Liver (tissue), 9 donors: ENCODE results near the gene TAF4. TPM values are rescaled to one million over a fixed set of nuclear protein-coding genes. Genes with fewer than 3 reads are reported as not detected.
"Not testable (repeated sequence)": the region's sequence is repeated elsewhere in the genome, so short reads cannot be mapped to it uniquely, and the experiment has no call there.

Experiments
- DNase-seq: peaks from one replicate; pipeline ENCODE4 v3.0.0-alpha.2; 2017; ENCODE audit warnings: low spot score
- H3K27ac ChIP-seq, 2 donors: one replicate each; pipeline ENCODE4 v1.7.0; 2013; ENCODE audit warnings: inconsistent platforms in 2 of 2, low read length in 2 of 2, control low read depth in 1 of 2, low read depth in 1 of 2, mild to moderate bottlenecking in 1 of 2
- H3K27me3 ChIP-seq, 4 donors: one replicate each; pipeline versions ENCODE4 v1.6.1 to v1.7.0; 2013; ENCODE audit warnings: low read length in 3 of 4, inconsistent platforms in 1 of 4, mild to moderate bottlenecking in 1 of 4, moderate library complexity in 1 of 4; ENCODE audit not compliant: control insufficient read depth in 4 of 4, insufficient read depth in 4 of 4
- H3K36me3 ChIP-seq, 4 donors: one replicate each; pipeline versions ENCODE4 v1.6.1 to v1.7.0; 2013; ENCODE audit warnings: low read length in 3 of 4, mild to moderate bottlenecking in 3 of 4, low read depth in 1 of 4, moderate library complexity in 1 of 4; ENCODE audit not compliant: control insufficient read depth in 4 of 4, insufficient read depth in 3 of 4
- H3K4me1 ChIP-seq, 4 donors: one replicate each; pipeline versions ENCODE4 v1.6.1 to v1.7.0; 2013; ENCODE audit warnings: low read length in 3 of 4, mild to moderate bottlenecking in 3 of 4, moderate library complexity in 1 of 4; ENCODE audit not compliant: control insufficient read depth in 4 of 4, insufficient read depth in 4 of 4
- H3K4me3 ChIP-seq, 3 donors: one replicate each; pipeline versions ENCODE4 v1.6.1 to v1.7.0; 2013; ENCODE audit warnings: low read length in 3 of 3, control low read depth in 1 of 3, low read depth in 1 of 3, mild to moderate bottlenecking in 1 of 3
- H3K9ac ChIP-seq, 2 donors: one replicate each; pipeline ENCODE4 v1.7.0; 2013; ENCODE audit warnings: low read length in 2 of 2, mild to moderate bottlenecking in 2 of 2, moderate library complexity in 2 of 2, control low read depth in 1 of 2, low read depth in 1 of 2
- H3K9me3 ChIP-seq, 4 donors: one replicate each; pipeline versions ENCODE4 v1.6.1 to v1.7.0; 2013; ENCODE audit warnings: low read length in 3 of 4; ENCODE audit not compliant: control insufficient read depth in 4 of 4
- EGR1 ChIP-seq, 2 donors: IDR thresholded peaks; 2 replicates each; pipeline ENCODE4 v1.6.1; 2016 to 2018; ENCODE audit warnings: antibody characterized with exemption in 2 of 2, low read depth in 2 of 2
- FOXA1 ChIP-seq: IDR thresholded peaks from 2 replicates; pipeline ENCODE4 v1.6.1; 2016; ENCODE audit warnings: antibody characterized with exemption
- FOXA2 ChIP-seq: IDR thresholded peaks from 2 replicates; pipeline ENCODE4 v1.6.1; 2016; ENCODE audit warnings: antibody characterized with exemption
- GABPA ChIP-seq, 2 donors: IDR thresholded peaks in 1 of 2; conservative IDR thresholded peaks in 1 of 2; 2 replicates each; pipeline ENCODE4 v1.6.1; 2016; ENCODE audit warnings: antibody characterized with exemption in 2 of 2, mild to moderate bottlenecking in 1 of 2, moderate library complexity in 1 of 2
- HNF4A ChIP-seq, 2 donors: conservative IDR thresholded peaks; 2 replicates each; pipeline ENCODE4 v1.6.1; 2016; ENCODE audit warnings: antibody characterized with exemption in 2 of 2, mild to moderate bottlenecking in 2 of 2
- HNF4G ChIP-seq: IDR thresholded peaks from 2 replicates; pipeline ENCODE4 v1.6.1; 2016; ENCODE audit warnings: antibody characterized with exemption
- JUND ChIP-seq, 2 donors: IDR thresholded peaks; 2 replicates each; pipeline ENCODE4 v1.6.1; 2016; ENCODE audit warnings: antibody characterized with exemption in 2 of 2
- NR2F2 ChIP-seq: IDR thresholded peaks from 2 replicates; pipeline ENCODE4 v1.6.1; 2016; ENCODE audit warnings: antibody characterized with exemption
- RAD21 ChIP-seq, 2 donors: IDR thresholded peaks; 2 replicates each; pipeline ENCODE4 v1.6.1; 2016; ENCODE audit warnings: antibody characterized with exemption in 2 of 2, mild to moderate bottlenecking in 2 of 2
- RXRA ChIP-seq, 2 donors: IDR thresholded peaks; 2 replicates each; pipeline ENCODE4 v1.6.1; 2017 to 2018; ENCODE audit warnings: antibody characterized with exemption in 2 of 2, mild to moderate bottlenecking in 1 of 2
- SP1 ChIP-seq: IDR thresholded peaks from 2 replicates; pipeline ENCODE4 v1.6.1; 2018; ENCODE audit warnings: antibody characterized with exemption, mild to moderate bottlenecking
- TAF1 ChIP-seq: conservative IDR thresholded peaks from 2 replicates; pipeline ENCODE4 v1.6.1; 2016; ENCODE audit warnings: antibody characterized with exemption, mild to moderate bottlenecking
- YY1 ChIP-seq: IDR thresholded peaks from 2 replicates; pipeline ENCODE4 v1.6.1; 2016; ENCODE audit warnings: antibody characterized with exemption, mild to moderate bottlenecking
- WGBS: extraction: QIAGEN DNeasy Blood & Tissue Kit; methylation state at CpG from one replicate; pipeline ENCODE4 v1.1.7; 2013; 5-methylcytosine and 5-hydroxymethylcytosine counted together
- polyA plus RNA-seq, 2 donors: library from polyadenylated mRNA; stranded (reverse) in 1 of 2; unstranded in 1 of 2; fragments of 200-250 nt in 1 of 2; fragments of >200 nt in 1 of 2; fragmentation: Nextera tagmentation in 1 of 2; extraction: Ambion mirVana in 1 of 2; gene quantifications; one replicate each; pipeline versions ENCODE4 v1.2.1 to v1.2.3, GENCODE V29; 2013 to 2015
- total RNA-seq, 2 donors: library from RNA; depleted of rRNA; stranded (reverse); fragments of >200 nt; gene quantifications; one replicate each; pipeline ENCODE4 v1.2.3, GENCODE V29; 2014
- TF ChIP-seq, protein P1 (sequence below): IDR thresholded peaks from 2 replicates; pipeline ENCODE4 v1.6.1; 2016; ENCODE audit warnings: antibody characterized with exemption, mild to moderate bottlenecking
- TF ChIP-seq, protein P2 (sequence below): IDR thresholded peaks from 2 replicates; pipeline ENCODE4 v1.6.1; 2016; ENCODE audit warnings: antibody characterized with exemption
- TF ChIP-seq, protein P3 (sequence below): IDR thresholded peaks from 2 replicates; pipeline ENCODE4 v1.6.1; 2016; ENCODE audit warnings: antibody characterized with exemption
- TF ChIP-seq, protein P4 (sequence below): IDR thresholded peaks from 2 replicates; pipeline ENCODE4 v1.6.1; 2016; ENCODE audit warnings: antibody characterized with exemption
- TF ChIP-seq, protein P5 (sequence below): fragments of 150-350 bp; IDR thresholded peaks from 2 replicates; pipeline ENCODE4 v1.5.1; 2017; ENCODE audit warnings: improper control_type of control experiment, low read depth, low read length; ENCODE audit not compliant: missing input control
- donor health status: healthy.
- donor health status: healthy.
- donor health status: healthy.
- donor health status: healthy.
- donor health status: healthy.

Gene TAF4
- total and polyA plus RNA-seq, 4 donors: 2.0 to 11.8 (median 5.6) TPM

DNA sequence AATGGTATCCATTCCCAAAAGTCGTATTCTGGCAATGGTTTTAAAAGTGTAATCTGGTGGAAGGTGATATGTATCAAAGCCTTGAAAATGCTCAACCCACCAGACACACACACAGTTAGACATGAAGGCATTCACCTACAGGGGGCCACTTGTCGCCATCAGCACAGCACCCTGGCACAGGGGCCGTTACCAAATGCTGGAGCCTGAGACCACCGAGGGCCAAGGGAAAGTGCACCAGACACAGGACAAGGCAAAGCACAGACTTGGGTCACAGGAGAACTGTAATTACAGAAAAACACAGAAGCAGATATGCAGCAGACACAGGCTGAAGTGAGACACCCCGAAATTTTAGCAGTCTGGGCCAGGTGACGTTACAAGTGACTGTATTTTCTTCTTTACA is 9.3 kb downstream of the TAF4 start:
- 95% methylated on average over 6 of the region's 6 CpGs for WGBS
- TF ChIP-seq, protein P1, sequence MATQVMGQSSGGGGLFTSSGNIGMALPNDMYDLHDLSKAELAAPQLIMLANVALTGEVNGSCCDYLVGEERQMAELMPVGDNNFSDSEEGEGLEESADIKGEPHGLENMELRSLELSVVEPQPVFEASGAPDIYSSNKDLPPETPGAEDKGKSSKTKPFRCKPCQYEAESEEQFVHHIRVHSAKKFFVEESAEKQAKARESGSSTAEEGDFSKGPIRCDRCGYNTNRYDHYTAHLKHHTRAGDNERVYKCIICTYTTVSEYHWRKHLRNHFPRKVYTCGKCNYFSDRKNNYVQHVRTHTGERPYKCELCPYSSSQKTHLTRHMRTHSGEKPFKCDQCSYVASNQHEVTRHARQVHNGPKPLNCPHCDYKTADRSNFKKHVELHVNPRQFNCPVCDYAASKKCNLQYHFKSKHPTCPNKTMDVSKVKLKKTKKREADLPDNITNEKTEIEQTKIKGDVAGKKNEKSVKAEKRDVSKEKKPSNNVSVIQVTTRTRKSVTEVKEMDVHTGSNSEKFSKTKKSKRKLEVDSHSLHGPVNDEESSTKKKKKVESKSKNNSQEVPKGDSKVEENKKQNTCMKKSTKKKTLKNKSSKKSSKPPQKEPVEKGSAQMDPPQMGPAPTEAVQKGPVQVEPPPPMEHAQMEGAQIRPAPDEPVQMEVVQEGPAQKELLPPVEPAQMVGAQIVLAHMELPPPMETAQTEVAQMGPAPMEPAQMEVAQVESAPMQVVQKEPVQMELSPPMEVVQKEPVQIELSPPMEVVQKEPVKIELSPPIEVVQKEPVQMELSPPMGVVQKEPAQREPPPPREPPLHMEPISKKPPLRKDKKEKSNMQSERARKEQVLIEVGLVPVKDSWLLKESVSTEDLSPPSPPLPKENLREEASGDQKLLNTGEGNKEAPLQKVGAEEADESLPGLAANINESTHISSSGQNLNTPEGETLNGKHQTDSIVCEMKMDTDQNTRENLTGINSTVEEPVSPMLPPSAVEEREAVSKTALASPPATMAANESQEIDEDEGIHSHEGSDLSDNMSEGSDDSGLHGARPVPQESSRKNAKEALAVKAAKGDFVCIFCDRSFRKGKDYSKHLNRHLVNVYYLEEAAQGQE: no peak
- TF ChIP-seq JUND (IDR thresholded peaks at IDR 0.05): no peak
- TF ChIP-seq FOXA2: no peak
- TF ChIP-seq, protein P2, sequence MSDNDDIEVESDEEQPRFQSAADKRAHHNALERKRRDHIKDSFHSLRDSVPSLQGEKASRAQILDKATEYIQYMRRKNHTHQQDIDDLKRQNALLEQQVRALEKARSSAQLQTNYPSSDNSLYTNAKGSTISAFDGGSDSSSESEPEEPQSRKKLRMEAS: no peak
- TF ChIP-seq, protein P3, sequence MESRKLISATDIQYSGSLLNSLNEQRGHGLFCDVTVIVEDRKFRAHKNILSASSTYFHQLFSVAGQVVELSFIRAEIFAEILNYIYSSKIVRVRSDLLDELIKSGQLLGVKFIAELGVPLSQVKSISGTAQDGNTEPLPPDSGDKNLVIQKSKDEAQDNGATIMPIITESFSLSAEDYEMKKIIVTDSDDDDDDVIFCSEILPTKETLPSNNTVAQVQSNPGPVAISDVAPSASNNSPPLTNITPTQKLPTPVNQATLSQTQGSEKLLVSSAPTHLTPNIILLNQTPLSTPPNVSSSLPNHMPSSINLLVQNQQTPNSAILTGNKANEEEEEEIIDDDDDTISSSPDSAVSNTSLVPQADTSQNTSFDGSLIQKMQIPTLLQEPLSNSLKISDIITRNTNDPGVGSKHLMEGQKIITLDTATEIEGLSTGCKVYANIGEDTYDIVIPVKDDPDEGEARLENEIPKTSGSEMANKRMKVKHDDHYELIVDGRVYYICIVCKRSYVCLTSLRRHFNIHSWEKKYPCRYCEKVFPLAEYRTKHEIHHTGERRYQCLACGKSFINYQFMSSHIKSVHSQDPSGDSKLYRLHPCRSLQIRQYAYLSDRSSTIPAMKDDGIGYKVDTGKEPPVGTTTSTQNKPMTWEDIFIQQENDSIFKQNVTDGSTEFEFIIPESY: no peak
- TF ChIP-seq GABPA (IDR thresholded peaks at IDR 0.05 in 1 of 2, conservative IDR thresholded peaks at IDR 0.05 in 1 of 2): no peak
- TF ChIP-seq, protein P4, sequence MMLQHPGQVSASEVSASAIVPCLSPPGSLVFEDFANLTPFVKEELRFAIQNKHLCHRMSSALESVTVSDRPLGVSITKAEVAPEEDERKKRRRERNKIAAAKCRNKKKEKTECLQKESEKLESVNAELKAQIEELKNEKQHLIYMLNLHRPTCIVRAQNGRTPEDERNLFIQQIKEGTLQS: no peak
- TF ChIP-seq SP1: no peak
- no peak for TF ChIP-seq RAD21 (IDR thresholded peaks at IDR 0.05)
- no peak for TF ChIP-seq YY1
- no peak for TF ChIP-seq RXRA (IDR thresholded peaks at IDR 0.05)
- no peak for TF ChIP-seq EGR1 (IDR thresholded peaks at IDR 0.05; ENCODE audit: low read depth in 2 of 2)
- TF ChIP-seq, protein P5, sequence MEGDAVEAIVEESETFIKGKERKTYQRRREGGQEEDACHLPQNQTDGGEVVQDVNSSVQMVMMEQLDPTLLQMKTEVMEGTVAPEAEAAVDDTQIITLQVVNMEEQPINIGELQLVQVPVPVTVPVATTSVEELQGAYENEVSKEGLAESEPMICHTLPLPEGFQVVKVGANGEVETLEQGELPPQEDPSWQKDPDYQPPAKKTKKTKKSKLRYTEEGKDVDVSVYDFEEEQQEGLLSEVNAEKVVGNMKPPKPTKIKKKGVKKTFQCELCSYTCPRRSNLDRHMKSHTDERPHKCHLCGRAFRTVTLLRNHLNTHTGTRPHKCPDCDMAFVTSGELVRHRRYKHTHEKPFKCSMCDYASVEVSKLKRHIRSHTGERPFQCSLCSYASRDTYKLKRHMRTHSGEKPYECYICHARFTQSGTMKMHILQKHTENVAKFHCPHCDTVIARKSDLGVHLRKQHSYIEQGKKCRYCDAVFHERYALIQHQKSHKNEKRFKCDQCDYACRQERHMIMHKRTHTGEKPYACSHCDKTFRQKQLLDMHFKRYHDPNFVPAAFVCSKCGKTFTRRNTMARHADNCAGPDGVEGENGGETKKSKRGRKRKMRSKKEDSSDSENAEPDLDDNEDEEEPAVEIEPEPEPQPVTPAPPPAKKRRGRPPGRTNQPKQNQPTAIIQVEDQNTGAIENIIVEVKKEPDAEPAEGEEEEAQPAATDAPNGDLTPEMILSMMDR: no peak
- no peak for TF ChIP-seq HNF4G
- no peak for TF ChIP-seq TAF1
- no peak for TF ChIP-seq NR2F2
- no peak for TF ChIP-seq FOXA1
- no peak for TF ChIP-seq HNF4A (conservative IDR thresholded peaks at IDR 0.05)
- Histone ChIP-seq H3K4me3 (no peak overlapping the region), H3K4me1 (peaks cover 0 to 6% (median 3%) of the 10 kb centered on the region in 4 donors), H3K9ac (no peak overlapping the region), H3K9me3 (no peaks in the 10 kb centered on the region), H3K27ac (no peak overlapping the region), H3K27me3 (no peaks in the 10 kb centered on the region), H3K36me3 (peaks cover 0 to 4% (median 0%) of the 10 kb centered on the region in 4 donors)
- no peak for DNase-seq

DNA sequence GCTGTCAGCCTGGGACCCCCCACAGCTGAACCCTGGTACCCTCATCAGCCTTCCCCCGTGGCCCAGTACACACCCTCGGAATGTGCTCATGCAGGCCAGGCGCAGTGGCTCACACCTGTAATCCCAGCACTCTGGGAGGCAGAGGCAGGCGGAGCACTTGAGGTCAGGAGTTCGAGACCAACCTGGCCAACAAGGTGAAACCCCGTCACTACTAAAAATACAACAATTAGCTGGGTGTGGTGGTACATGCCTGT is 9.9 kb downstream of the TAF4 start:
- H3K4me3 ChIP-seq, H3K4me1 ChIP-seq, H3K9me3 ChIP-seq, DNase-seq, H3K27ac ChIP-seq, H3K36me3 ChIP-seq, H3K9ac ChIP-seq, H3K27me3 ChIP-seq: not testable (repeated sequence)
- 81% methylated on average over 6 of the region's 6 CpGs for WGBS
